Mucosa of descending colon (tissue), 3 donors: ENCODE data around the gene RMND5A. TPM values are rescaled to one million over a fixed set of nuclear protein-coding genes. Genes with fewer than 3 reads are reported as not detected.
A peak's percentile ranks its signal among the peaks of the same experiment; 100 is the strongest.
"Not testable (repeated sequence)": the region's sequence is repeated elsewhere in the genome, so short reads cannot be mapped to it uniquely, and the experiment has no call there.

ENCODE experiments used
- ATAC-seq: fragments of 200-7000 bp; cut with Tn5 transposase; one replicate; pipeline ENCODE4 v1.9.1; 2020; ENCODE audit warnings: mild to moderate bottlenecking, moderate library complexity
- DNase-seq, 3 donors: peaks; one replicate each; pipeline ENCODE4 v3.0.0-alpha.2; 2020
- H3K36me3 ChIP-seq: fragments of 200-600 bp; one replicate; pipeline ENCODE4 v1.8.0; 2021; ENCODE audit warnings: low read depth, mild to moderate bottlenecking
- H3K4me1 ChIP-seq: fragments of 200-600 bp; one replicate; pipeline ENCODE4 v1.8.0; 2021; ENCODE audit warnings: low read depth, mild to moderate bottlenecking
- H3K4me3 ChIP-seq: fragments of 200-600 bp; one replicate; pipeline ENCODE4 v1.8.0; 2021; ENCODE audit warnings: mild to moderate bottlenecking
- H3K9me3 ChIP-seq: fragments of 200-600 bp; one replicate; pipeline ENCODE4 v1.8.0; 2021; ENCODE audit warnings: mild to moderate bottlenecking
- CTCF ChIP-seq: fragments of 200-600 bp; IDR thresholded peaks from one replicate; pipeline ENCODE4 v1.8.0; 2022; ENCODE audit warnings: antibody characterized with exemption, mild to moderate bottlenecking
- intact Hi-C, 2 donors: fragments of 100-400 bp; cut with DNase I in 1 of 2; cut with micrococcal nuclease in 1 of 2; formaldehyde crosslinking; loops; one replicate each; pipeline versions ENCODE4 v1.11.0 to v1.11.1; 2022; cut with DNase I, micrococcal nuclease
- total RNA-seq, 3 donors: library from RNA; stranded (reverse); fragmentation: NEBNext Ultra II Directional in 2 of 3; extraction: Animal tissue kit (Norgen Biotek cat#: 25700) in 2 of 3; gene quantifications; one replicate each; pipeline versions ENCODE4 v1.2.1 to v1.2.4, GENCODE V29; 2021 to 2023
- donor health status: DM: no; HTN: no; CAD: no; lungs with moderate emphysema.
- donor health status: DM: no; HTN: no; CAD: no.
- donor health status: DM: no; HTN: yes; CAD: no.

The RMND5A gene
- total RNA-seq, 3 donors from 2014 or later: 69.2 to 93.0 (median 73.8) TPM

GRCh38 chr2:86734896-86735295, 14.8 kb downstream of the RMND5A start:
- H3K36me3 ChIP-seq, H3K4me3 ChIP-seq, intact Hi-C loops, DNase-seq, H3K9me3 ChIP-seq, ATAC-seq, H3K4me1 ChIP-seq: not testable (repeated sequence)

GRCh38 chr2:86739485-86739884, 19.4 kb downstream of the RMND5A start:
- intact Hi-C loops, DNase-seq, H3K9me3 ChIP-seq, H3K4me1 ChIP-seq, H3K4me3 ChIP-seq, H3K36me3 ChIP-seq: not testable (repeated sequence)
- peak; percentile 77 for ATAC-seq

GRCh38 chr2:86739889-86740288, 19.8 kb downstream of the RMND5A start:
- DNase-seq, H3K9me3 ChIP-seq, intact Hi-C loops, H3K4me3 ChIP-seq, H3K4me1 ChIP-seq, ATAC-seq, H3K36me3 ChIP-seq: not testable (repeated sequence)

GRCh38 chr2:86741889-86742498, 21.9 kb downstream of the RMND5A start:
- H3K9me3 ChIP-seq, H3K36me3 ChIP-seq, intact Hi-C loops: not testable (repeated sequence)

GRCh38 chr2:86744152-86744551, 24.1 kb downstream of the RMND5A start:
- DNase-seq: no peak
- TF ChIP-seq CTCF: no peak
- Histone ChIP-seq H3K36me3 (no peaks in the 10 kb centered on the region), H3K9me3 (no peaks in the 10 kb centered on the region), H3K4me3 (no peak overlapping the region), H3K4me1 (peaks cover 24% of the 10 kb centered on the region)
- intact Hi-C loops: no loop called here
- peak; percentile 33 for ATAC-seq

More at GRCh38 chr2:86741889-86742498, 21.9 kb downstream of the RMND5A start:
- peaks cover 11% of the 10 kb centered on the region for H3K4me1 ChIP-seq
- not testable (repeated sequence) for H3K4me3 ChIP-seq, ATAC-seq, DNase-seq

GRCh38 chr2:86746939-86747338, 26.8 kb downstream of the RMND5A start:
- intact Hi-C loops: no loop called here
- H3K36me3 ChIP-seq: no peaks in the 10 kb centered on the region
- DNase-seq (no peak), ATAC-seq (peak; percentile 95)
- H3K4me3 ChIP-seq: no peak overlapping the region
- TF ChIP-seq CTCF: no peak
- H3K4me1 ChIP-seq: peaks cover 24% of the 10 kb centered on the region
- peaks cover 4% of the 10 kb centered on the region for H3K9me3 ChIP-seq

- H3K36me3 ChIP-seq: no peaks in the 10 kb centered on the region
- no peak for TF ChIP-seq CTCF
- no peak overlapping the region for H3K4me3 ChIP-seq
- ATAC-seq (peak; percentile 69), DNase-seq (no peak)
- H3K9me3 ChIP-seq: peaks cover 4% of the 10 kb centered on the region
- peaks cover 24% of the 10 kb centered on the region for H3K4me1 ChIP-seq
- intact Hi-C loops: no loop called here
Observed at GRCh38 chr2:86747711-86748639, 27.9 kb downstream of the RMND5A start.
